GM23338 (cell line): ENCODE measurements around the gene PTPRJ. TPM values are rescaled to one million over a fixed set of nuclear protein-coding genes. Genes with fewer than 3 reads are reported as not detected.

Experiments
- ATAC-seq: fragments of 200-7000 bp; cut with Tn5 transposase; 3 replicates; pipeline ENCODE4 v1.9.1; 2020
- DNase-seq: peaks from one replicate; pipeline ENCODE4 v3.0.0-alpha.2; 2015; ENCODE audit warnings: low spot score
- H2AFZ ChIP-seq: fragments of 200-600 bp; sonication (generic); 2 replicates; pipeline ENCODE4 v1.8.0; 2016; ENCODE audit warnings: antibody characterized with exemption, mild to moderate bottlenecking, moderate library complexity
- H3F3A ChIP-seq: fragments of 200-600 bp; sonication (generic); replicated peaks from 2 replicates; pipeline ENCODE4 v1.8.0; 2017; ENCODE audit warnings: antibody characterized with exemption, mixed run types, low read depth
- H3K27ac ChIP-seq: fragments of 200-600 bp; sonication (generic); 2 replicates; pipeline ENCODE4 v1.6.1; 2016; ENCODE audit warnings: low read depth
- H3K27me3 ChIP-seq: fragments of 200-600 bp; sonication (generic); 2 replicates; pipeline ENCODE4 v1.8.0; 2016; ENCODE audit warnings: mild to moderate bottlenecking, mixed run types, moderate library complexity; ENCODE audit not compliant: insufficient read depth
- H3K36me3 ChIP-seq: fragments of 200-600 bp; sonication (generic); 2 replicates; pipeline ENCODE4 v1.8.0; 2016; ENCODE audit warnings: mild to moderate bottlenecking; ENCODE audit not compliant: insufficient read depth
- H3K4me1 ChIP-seq: fragments of 200-600 bp; sonication (generic); 2 replicates; pipeline ENCODE4 v1.8.0; 2016; ENCODE audit warnings: mild to moderate bottlenecking, moderate library complexity; ENCODE audit not compliant: insufficient read depth
- H3K4me2 ChIP-seq: fragments of 200-600 bp; sonication (generic); 2 replicates; pipeline ENCODE4 v1.7.1; 2017; ENCODE audit warnings: mixed run types
- H3K4me3 ChIP-seq: fragments of 200-600 bp; sonication (generic); 2 replicates; pipeline ENCODE4 v1.6.1; 2016; ENCODE audit warnings: mixed run types
- H3K79me2 ChIP-seq: fragments of 200-600 bp; sonication (generic); replicated peaks from 2 replicates; pipeline ENCODE4 v1.8.0; 2017; ENCODE audit warnings: mild to moderate bottlenecking; ENCODE audit not compliant: insufficient read depth
- H3K9me2 ChIP-seq: fragments of 200-600 bp; sonication (generic); 2 replicates; pipeline ENCODE4 v1.8.0; 2017; ENCODE audit not compliant: insufficient read depth
- H4K20me1 ChIP-seq: fragments of 200-600 bp; sonication (generic); replicated peaks from 2 replicates; pipeline ENCODE4 v1.8.0; 2017; ENCODE audit warnings: mild to moderate bottlenecking; ENCODE audit not compliant: insufficient read depth
- H3K27ac Mint-ChIP-seq: 2 replicates; pipeline ENCODE4 v1.8.0; 2020; ENCODE audit warnings: inconsistent platforms, mild to moderate bottlenecking, moderate library complexity, mixed read lengths
- H3K27me3 Mint-ChIP-seq: 3 replicates; pipeline ENCODE4 v1.8.0; 2022; ENCODE audit warnings: low read depth, mild to moderate bottlenecking, moderate library complexity, mixed read lengths, inconsistent platforms; ENCODE audit not compliant: insufficient read depth, poor library complexity
- H3K36me3 Mint-ChIP-seq: 3 replicates; pipeline ENCODE4 v1.8.0; 2021; ENCODE audit warnings: low read depth, mild to moderate bottlenecking, inconsistent platforms, moderate library complexity, mixed read lengths
- H3K4me1 Mint-ChIP-seq: 3 replicates; pipeline ENCODE4 v1.8.0; 2020; ENCODE audit warnings: mild to moderate bottlenecking, inconsistent platforms, mixed read lengths
- H3K4me3 Mint-ChIP-seq: 3 replicates; pipeline ENCODE4 v1.8.0; 2021; ENCODE audit warnings: moderate library complexity, mild to moderate bottlenecking, inconsistent platforms, mixed read lengths
- H3K9me3 Mint-ChIP-seq: 3 replicates; pipeline ENCODE4 v1.8.0; 2020; ENCODE audit warnings: moderate library complexity, mild to moderate bottlenecking, inconsistent platforms, mixed read lengths
- CTCF ChIP-seq, 2 experiments: fragments of 200-600 bp in 1 of 2; sonication (generic) in 1 of 2; conservative IDR thresholded peaks; 2 replicates each; pipeline versions ENCODE4 v1.5.1 to v1.6.1; 2016 to 2017; ENCODE audit warnings: antibody characterized with exemption in 2 of 2, low read depth in 2 of 2, mild to moderate bottlenecking in 2 of 2, moderate library complexity in 1 of 2
- ETS1 ChIP-seq: IDR thresholded peaks from 2 replicates; pipeline ENCODE4 v1.6.1; 2016; ENCODE audit warnings: antibody characterized with exemption
- JUNB ChIP-seq: IDR thresholded peaks from one replicate; pipeline ENCODE4 v1.6.1; 2016; ENCODE audit warnings: antibody characterized with exemption; ENCODE audit not compliant: unreplicated experiment
- POLR2AphosphoS5 ChIP-seq: IDR thresholded peaks from 2 replicates; pipeline ENCODE4 v1.6.1; 2016; ENCODE audit warnings: antibody characterized with exemption, low read depth
- REST ChIP-seq: IDR thresholded peaks from one replicate; pipeline ENCODE4 v1.6.1; 2018; ENCODE audit warnings: antibody characterized with exemption; ENCODE audit not compliant: unreplicated experiment
- STAT1 ChIP-seq: IDR thresholded peaks from one replicate; pipeline ENCODE4 v1.6.1; 2016; ENCODE audit warnings: antibody characterized with exemption; ENCODE audit not compliant: unreplicated experiment
- ZNF114 ChIP-seq: fragments of 250-450 bp; sonication (Bioruptor Pico); IDR thresholded peaks from 2 replicates; pipeline ENCODE4 v1.5.0; 2020; ENCODE audit warnings: mild to moderate bottlenecking, moderate library complexity
- ZNF331 ChIP-seq: fragments of 250-450 bp; sonication (Bioruptor Pico); IDR thresholded peaks from 2 replicates; pipeline ENCODE4 v1.5.0; 2020; ENCODE audit warnings: low read depth, mild to moderate bottlenecking, moderate library complexity
- polyA plus RNA-seq: library from polyadenylated mRNA; unstranded; fragments of >200 nt; fragmentation: Nextera tagmentation; extraction: Ambion mirVana; gene quantifications from 2 replicates; pipeline ENCODE4 v1.2.1, GENCODE V29; 2016
- total RNA-seq: library from RNA; depleted of rRNA; stranded (reverse); fragments of >200 nt; shearing (Covaris generic); gene quantifications from 2 replicates; pipeline ENCODE4 v1.2.3, GENCODE V29; 2014

Gene PTPRJ
- total and polyA plus RNA-seq, 2 experiments from 2014 or later = 4.2 to 16.0 TPM

- Histone ChIP-seq H4K20me1 (no peaks in the 10 kb centered on the region), H3K36me3 (no peaks in the 10 kb centered on the region), H3K4me1 (no peaks in the 10 kb centered on the region), H2AFZ (no peak overlapping the region), H3K79me2 (no peaks in the 10 kb centered on the region), H3K4me3 (no peak overlapping the region), H3K27ac (no peak overlapping the region), H3K4me2 (no peak overlapping the region), H3F3A (no peaks in the 10 kb centered on the region), H3K27me3 (no peaks in the 10 kb centered on the region), H3K9me2 (no peaks in the 10 kb centered on the region)
- DNase-seq (peak; percentile 59), ATAC-seq (peak; percentile 40; the same call in 2 of the 3 replicates)
- peaks cover 10% of the 10 kb centered on the region for H3K9me3 Mint-ChIP-seq
- peaks cover 6% of the 10 kb centered on the region for H3K27me3 Mint-ChIP-seq
- H3K4me3 Mint-ChIP-seq = no peak overlapping the region
- H3K4me1 Mint-ChIP-seq = no peaks in the 10 kb centered on the region
- H3K27ac Mint-ChIP-seq = no peak overlapping the region
- H3K36me3 Mint-ChIP-seq = peaks cover 13% of the 10 kb centered on the region
- TF ChIP-seq ETS1 (no peak), CTCF (conservative IDR thresholded peaks at IDR 0.05; ENCODE audit: low read depth in 2 of 2) (peak; percentile 44 to 57), ZNF114 (CRISPR knock-in tag) (no peak)
These were observed 136.3 kb downstream of the PTPRJ start for GRCh38 chr11:48116437-48117228.

- H3K9me3 Mint-ChIP-seq = no peaks in the 10 kb centered on the region
- Histone ChIP-seq H3K36me3 (no peaks in the 10 kb centered on the region), H3K9me2 (no peaks in the 10 kb centered on the region), H4K20me1 (no peaks in the 10 kb centered on the region), H3K4me3 (no peak overlapping the region), H3K4me1 (0 out of 2 replicates have a peak, but pooled peaks cover 5% of the 10 kb centered on the region), H2AFZ (no peak overlapping the region), H3F3A (no peaks in the 10 kb centered on the region), H3K4me2 (no peak overlapping the region), H3K79me2 (no peaks in the 10 kb centered on the region), H3K27ac (no peak overlapping the region), H3K27me3 (no peaks in the 10 kb centered on the region)
- H3K4me3 Mint-ChIP-seq = no peak overlapping the region
- H3K27me3 Mint-ChIP-seq = peaks cover 2% of the 10 kb centered on the region
- DNase-seq (no peak), ATAC-seq (no peak)
- H3K4me1 Mint-ChIP-seq = peaks cover 11% of the 10 kb centered on the region; the same call in 2 of the 3 replicates
- H3K27ac Mint-ChIP-seq = no peak overlapping the region
- peaks cover 13% of the 10 kb centered on the region; the same call in 2 of the 3 replicates for H3K36me3 Mint-ChIP-seq
- TF ChIP-seq POLR2AphosphoS5 (no peak), ZNF114 (CRISPR knock-in tag) (no peak), ZNF331 (no peak)
These were observed 141.9 kb downstream of the PTPRJ start for GRCh38 chr11:48122246-48122645.

- Histone ChIP-seq H3K27ac (no peak overlapping the region), H3K79me2 (no peaks in the 10 kb centered on the region), H3K36me3 (no peaks in the 10 kb centered on the region), H3K4me3 (no peak overlapping the region), H3K4me1 (0 out of 2 replicates have a peak, but pooled peaks cover 5% of the 10 kb centered on the region), H3K4me2 (no peak overlapping the region), H4K20me1 (no peaks in the 10 kb centered on the region), H3K9me2 (no peaks in the 10 kb centered on the region), H3F3A (no peaks in the 10 kb centered on the region), H2AFZ (no peak overlapping the region), H3K27me3 (no peaks in the 10 kb centered on the region)
- DNase-seq = no peak
- Mint-ChIP-seq H3K27me3 (peaks cover 2% of the 10 kb centered on the region), H3K4me3 (no peak overlapping the region), H3K36me3 (peaks cover 17% of the 10 kb centered on the region), H3K9me3 (no peaks in the 10 kb centered on the region), H3K4me1 (peaks cover 11% of the 10 kb centered on the region; the same call in 2 of the 3 replicates), H3K27ac (no peak overlapping the region)
- ATAC-seq = no peak
- TF ChIP-seq REST (no peak), STAT1 (no peak), JUNB (no peak), CTCF (conservative IDR thresholded peaks at IDR 0.05; ENCODE audit: low read depth in 2 of 2) (no peak), POLR2AphosphoS5 (no peak)
These were observed 142.3 kb downstream of the PTPRJ start for GRCh38 chr11:48122656-48123055.
